Neutrophil (primary cell): ENCODE measurements around the gene TNXB.

Experiments used
- H3K27ac ChIP-seq: fragments of 200-600 bp; sonication (generic); 2 replicates; pipeline ENCODE4 v1.5.1; 2016; ENCODE audit warnings: mild to moderate bottlenecking, moderate library complexity
- H3K27me3 ChIP-seq: fragments of 200-600 bp; sonication (generic); 2 replicates; pipeline ENCODE4 v1.6.0; 2016; ENCODE audit warnings: mild to moderate bottlenecking
- H3K36me3 ChIP-seq: fragments of 200-600 bp; sonication (generic); 2 replicates; pipeline ENCODE4 v1.5.1; 2017
- H3K4me1 ChIP-seq, 2 experiments: fragments of 200-600 bp in 1 of 2; sonication (generic) in 1 of 2; 1 replicate in 1 of 2; 2 replicates in 1 of 2; pipeline versions ENCODE4 v1.5.1 to v1.6.1; 2013 to 2016; ENCODE audit warnings: low read depth in 1 of 2, low read length in 1 of 2, mild to moderate bottlenecking in 1 of 2, moderate library complexity in 1 of 2; ENCODE audit not compliant: control insufficient read depth in 1 of 2, insufficient read depth in 1 of 2
- H3K4me3 ChIP-seq, 2 experiments: fragments of 200-600 bp in 1 of 2; sonication (generic) in 1 of 2; 1 replicate in 1 of 2; 2 replicates in 1 of 2; pipeline ENCODE4 v1.5.1; 2013 to 2016; ENCODE audit warnings: low read depth in 1 of 2, low read length in 1 of 2, mild to moderate bottlenecking in 1 of 2, moderate library complexity in 1 of 2
- H3K9me3 ChIP-seq: fragments of 200-600 bp; sonication (generic); 2 replicates; pipeline ENCODE4 v1.5.1; 2016
- CTCF ChIP-seq: fragments of 200-600 bp; sonication (generic); IDR thresholded peaks from 2 replicates; pipeline ENCODE4 v1.5.1; 2016; ENCODE audit warnings: antibody characterized with exemption

TNXB gene

GRCh38 chr6:32153564-32154513, 44.7 kb upstream of the TNXB start, which contains the start of gene PPT2:
Gene PPT2, plus strand, starts transcription at chr6:32154141. Its CDS starts 454 bp downstream, at chr6:32154595.
- Histone ChIP-seq H3K36me3 (no peaks in the 10 kb centered on the region), H3K27me3 (peaks cover 65% of the 10 kb centered on the region), H3K4me3 (peak within 1 kb of the TSS; percentile 55 to 58), H3K9me3 (no peaks in the 10 kb centered on the region), H3K27ac (no peak within 1 kb of the TSS), H3K4me1 (peaks cover 19 to 22% of the 10 kb centered on the region in 2 experiments)
- no peak for TF ChIP-seq CTCF

- H3K9me3 ChIP-seq: no peaks in the 10 kb centered on the region
- no peaks in the 10 kb centered on the region for H3K36me3 ChIP-seq
- no peak overlapping the region for H3K27ac ChIP-seq
- TF ChIP-seq CTCF: no peak
- H3K4me1 ChIP-seq: peaks cover 25 to 27% of the 10 kb centered on the region in 2 experiments
- H3K27me3 ChIP-seq: peaks cover 74% of the 10 kb centered on the region
- H3K4me3 ChIP-seq: no peak overlapping the region
Measured at GRCh38 chr6:32152769-32153563, 43.8 kb upstream of the TNXB start.

- Histone ChIP-seq H3K4me3 (no peak within 1 kb of the TSS), H3K27ac (no peak within 1 kb of the TSS)
Measured at GRCh38 chr6:32151863-32152768, 43.0 kb upstream of the TNXB start, which contains the start of gene PRRT1. Gene PRRT1, minus strand, starts transcription at chr6:32151939. Its CDS starts 112 bp downstream, at chr6:32151827.

GRCh38 chr6:32151181-32151862, 42.2 kb upstream of the TNXB start:
- peaks cover 90% of the 10 kb centered on the region for H3K27me3 ChIP-seq
- H3K4me3 ChIP-seq: no peak overlapping the region
- no peak for TF ChIP-seq CTCF
- peaks cover 25 to 27% of the 10 kb centered on the region in 2 experiments for H3K4me1 ChIP-seq
- H3K27ac ChIP-seq: no peak overlapping the region
- no peaks in the 10 kb centered on the region for H3K9me3 ChIP-seq
- H3K36me3 ChIP-seq: no peaks in the 10 kb centered on the region

More at GRCh38 chr6:32151863-32152768, 43.0 kb upstream of the TNXB start, which contains the start of gene PRRT1:
- H3K9me3 ChIP-seq: no peaks in the 10 kb centered on the region
- H3K36me3 ChIP-seq: no peaks in the 10 kb centered on the region
- peaks cover 25 to 27% of the 10 kb centered on the region in 2 experiments for H3K4me1 ChIP-seq
- no peak for TF ChIP-seq CTCF
- H3K27me3 ChIP-seq: peaks cover 82% of the 10 kb centered on the region
